GM12878 (cell line): ENCODE data around the gene RHEBL1. TPM values are rescaled to one million over a fixed set of nuclear protein-coding genes. Genes with fewer than 3 reads are reported as not detected.

Experiments used
- ATAC-seq: fragments of 200-7000 bp; cut with Tn5 transposase; 3 replicates; pipeline ENCODE4 v1.9.1; 2020; ENCODE audit warnings: mild to moderate bottlenecking, moderate library complexity
- BruUV-seq: library from RNA; stranded (reverse); fragments of 400-500 nt; replicated peaks from 2 replicates; lab custom pipeline; 2021; lab: Mats Ljungman, UMichigan
- CTCF ChIA-PET: fragments of 300-600 bp; sonication (Branson Sonifier 250); formaldehyde crosslinking; extraction: SDS; loops from one replicate; lab custom pipeline; 2021; ENCODE audit warnings: inconsistent platforms; lab: Yijun Ruan, JAX
- POLR2A ChIA-PET: fragments of 350-600 bp; formaldehyde crosslinking; extraction: SDS; loops from one replicate; lab custom pipeline; 2021; ENCODE audit warnings: inconsistent platforms; lab: Charles Lee
- RAD21 ChIA-PET: fragments of 300-600 bp; sonication (Branson Sonifier 250); formaldehyde crosslinking; loops from one replicate; lab custom pipeline; 2023; ENCODE audit warnings: antibody characterized with exemption; ENCODE audit not compliant: unreplicated experiment; lab: Charles Lee
- SMC1A ChIA-PET: fragments of 300-600 bp; sonication (Branson Sonifier 250); formaldehyde crosslinking; loops from one replicate; lab custom pipeline; 2023; ENCODE audit not compliant: unreplicated experiment, uncharacterized antibody; lab: Charles Lee
- DNase-seq: peaks from one replicate; pipeline ENCODE4 v3.0.0-alpha.2; 2011; ENCODE audit warnings: low read depth, low spot score
- FAIRE-seq: peaks from 3 replicates; lab custom pipeline; 2011; peaks lifted over from hg19 to GRCh38; lab: Jason Lieb, UNC
- H2AFZ ChIP-seq: 2 replicates; pipeline ENCODE4 v1.6.0; 2011; ENCODE audit warnings: low read depth, low read length, control low read depth; ENCODE audit not compliant: control insufficient read depth
- H3K27ac ChIP-seq: 2 replicates; pipeline ENCODE4 v1.5.1; 2011; ENCODE audit warnings: control low read depth; ENCODE audit not compliant: control insufficient read depth, insufficient read depth
- H3K27me3 ChIP-seq, 2 experiments: replicated peaks in 1 of 2; 2 replicates each; pipeline versions ENCODE4 v1.6.0 to v1.6.1; 2011; ENCODE audit warnings: low read length in 1 of 2; ENCODE audit not compliant: control insufficient read depth in 2 of 2, insufficient read depth in 2 of 2
- H3K36me3 ChIP-seq, 2 experiments: 2 replicates each; pipeline ENCODE4 v1.5.1; 2011; ENCODE audit warnings: low read length in 1 of 2; ENCODE audit not compliant: control insufficient read depth in 2 of 2, insufficient read depth in 2 of 2
- H3K4me1 ChIP-seq: 2 replicates; pipeline ENCODE4 v1.6.1; 2011; ENCODE audit warnings: mild to moderate bottlenecking, low read length, moderate library complexity, mixed read lengths; ENCODE audit not compliant: control insufficient read depth, insufficient read depth
- H3K4me2 ChIP-seq: 2 replicates; pipeline ENCODE4 v1.6.0; 2011; ENCODE audit warnings: control low read depth; ENCODE audit not compliant: control insufficient read depth, insufficient read depth
- H3K4me3 ChIP-seq: fragments of 200-600 bp; sonication (generic); 2 replicates; pipeline ENCODE4 v1.5.1; 2016
- H3K79me2 ChIP-seq: 2 replicates; pipeline ENCODE4 v1.6.0; 2011; ENCODE audit warnings: low read length; ENCODE audit not compliant: control insufficient read depth, insufficient read depth
- H3K9ac ChIP-seq: 2 replicates; pipeline ENCODE4 v1.8.0; 2011; ENCODE audit warnings: low read length, control low read depth, mixed read lengths; ENCODE audit not compliant: control insufficient read depth, insufficient read depth
- H3K9me3 ChIP-seq: replicated peaks from 3 replicates; pipeline ENCODE4 v1.5.1; 2011; ENCODE audit warnings: mild to moderate bottlenecking, low read length; ENCODE audit not compliant: control insufficient read depth, insufficient read depth
- H4K20me1 ChIP-seq: 2 replicates; pipeline ENCODE4 v1.6.0; 2011; ENCODE audit not compliant: control insufficient read depth, insufficient read depth
- ASH2L ChIP-seq: fragments of 300-600, 200-600 bp; sonication (generic); IDR thresholded peaks from 2 replicates; pipeline ENCODE4 v1.6.1; 2017; ENCODE audit warnings: low read depth, mild to moderate bottlenecking, borderline replicate concordance
- CBX3 ChIP-seq: fragments of 200-600 bp; sonication (generic); IDR thresholded peaks from 2 replicates; pipeline ENCODE4 v1.6.1; 2016; ENCODE audit warnings: low read depth, borderline replicate concordance
- CEBPB ChIP-seq, 2 experiments: fragments of 150-350 bp in 1 of 2; IDR thresholded peaks; 2 replicates each; pipeline ENCODE4 v1.6.1; 2012 to 2014; ENCODE audit warnings: low read depth in 2 of 2, low read length in 2 of 2, borderline replicate concordance in 1 of 2, inconsistent platforms in 1 of 2
- HDAC6 ChIP-seq: fragments of 200-600 bp; sonication (generic); IDR thresholded peaks from one replicate; pipeline ENCODE4 v1.8.0; 2017; ENCODE audit warnings: antibody characterized with exemption; ENCODE audit not compliant: unreplicated experiment
- IKZF2 ChIP-seq, 2 experiments: fragments of 450-650 bp; IDR thresholded peaks; 2 replicates each; pipeline ENCODE4 v1.6.1; 2017; ENCODE audit warnings: mild to moderate bottlenecking in 2 of 2, moderate library complexity in 2 of 2
- IRF4 ChIP-seq: IDR thresholded peaks from 2 replicates; pipeline ENCODE4 v1.6.1; 2011; ENCODE audit warnings: low read depth, low read length
- KDM1A ChIP-seq: fragments of 200-600 bp; sonication (generic); IDR thresholded peaks from 2 replicates; pipeline ENCODE4 v1.6.1; 2016; ENCODE audit warnings: borderline replicate concordance
- MTA2 ChIP-seq: fragments of 450-650 bp; IDR thresholded peaks from 2 replicates; pipeline ENCODE4 v1.6.1; 2016; ENCODE audit warnings: low read depth, mild to moderate bottlenecking, moderate library complexity
- MTA3 ChIP-seq: IDR thresholded peaks from 2 replicates; pipeline ENCODE4 v1.6.1; 2012; ENCODE audit warnings: low read length, inconsistent platforms, borderline replicate concordance
- NFYA ChIP-seq: IDR thresholded peaks from 2 replicates; pipeline ENCODE4 v1.6.1; 2011; ENCODE audit warnings: low read depth, mild to moderate bottlenecking, low read length, improper control_type of control experiment, borderline replicate concordance
- SREBF1 ChIP-seq: IDR thresholded peaks from 2 replicates; pipeline ENCODE4 v1.6.1; 2012; ENCODE audit warnings: mild to moderate bottlenecking, low read length
- SRF ChIP-seq, 2 experiments: IDR thresholded peaks; 2 replicates each; pipeline ENCODE4 v1.6.1; 2011; ENCODE audit warnings: low read depth in 2 of 2, low read length in 2 of 2, mild to moderate bottlenecking in 1 of 2, moderate library complexity in 1 of 2
- WGBS: methylation state at CpG from one replicate; pipeline ENCODE4 v1.1.6; 2016; ENCODE audit warnings: low lambda C conversion rate; ENCODE audit not compliant: insufficient replicate concordance, insufficient coverage; ENCODE audit errors: missing lambda C conversion rate; 5-methylcytosine and 5-hydroxymethylcytosine counted together
- in situ Hi-C: fragments of 300-500 bp; cut with MboI; formaldehyde crosslinking; loops from 9 replicates; pipeline ENCODE4 v1.14.3; 2018; ENCODE audit warnings: mixed read lengths
- intact Hi-C: fragments of 100-400 bp; cut with micrococcal nuclease; formaldehyde crosslinking; loops from one replicate; pipeline ENCODE4 v1.14.2; 2022; ENCODE audit not compliant: unreplicated experiment
- polyA plus RNA-seq, 11 experiments: library from polyadenylated mRNA; depleted of rRNA in 4 of 11; unstranded in 6 of 11; stranded (reverse) in 5 of 11; fragments of >200 nt; fragmentation: Nextera tagmentation in 4 of 11; fragmentation: Illumina TruSeq in 1 of 11; extraction: Ambion mirVana in 4 of 11; extraction: Trizol in 1 of 11; gene quantifications; 1 replicate in 1 of 11; 2 replicates in 10 of 11; pipeline versions ENCODE4 v1.2.1 to v1.2.3, GENCODE V29; 2011 to 2016; ENCODE audit warnings: inconsistent platforms in 2 of 11, missing spikeins in 2 of 11, low read depth in 1 of 11
- total RNA-seq, 4 experiments: library from RNA; depleted of rRNA in 3 of 4; stranded (reverse); fragments of >200 nt in 3 of 4; fragmentation: Illumina TruSeq in 1 of 4; extraction: Trizol in 1 of 4; gene quantifications; 2 replicates each; pipeline versions ENCODE4 v1.2.1 to v1.2.3, GENCODE V29; 2013 to 2021
- TF ChIP-seq, protein P1 (sequence below): fragments of 450-650 bp; IDR thresholded peaks from 2 replicates; pipeline ENCODE4 v1.6.1; 2017; ENCODE audit warnings: low read depth, mild to moderate bottlenecking, moderate library complexity
- TF ChIP-seq, protein P2 (sequence below): fragments of 150-350 bp; IDR thresholded peaks from 2 replicates; pipeline ENCODE4 v1.6.1; 2016; ENCODE audit warnings: low read depth, low read length
- TF ChIP-seq, protein P3 (sequence below): fragments of 450-650 bp; IDR thresholded peaks from 2 replicates; pipeline ENCODE4 v1.6.1; 2018; ENCODE audit warnings: borderline replicate concordance, mild to moderate bottlenecking; ENCODE audit not compliant: partially characterized antibody
- TF ChIP-seq, protein P4 (sequence below): IDR thresholded peaks from 2 replicates; pipeline ENCODE4 v1.6.1; 2011; ENCODE audit warnings: mild to moderate bottlenecking, low read depth, low read length, moderate library complexity; ENCODE audit not compliant: insufficient replicate concordance

Gene RHEBL1
- total and polyA plus RNA-seq, 10 of the 15 experiments (the other 5 are each of a cell fraction or from before 2014, with no cell fraction given), result 5.9 to 18.7 (median 12.0) TPM

DNA sequence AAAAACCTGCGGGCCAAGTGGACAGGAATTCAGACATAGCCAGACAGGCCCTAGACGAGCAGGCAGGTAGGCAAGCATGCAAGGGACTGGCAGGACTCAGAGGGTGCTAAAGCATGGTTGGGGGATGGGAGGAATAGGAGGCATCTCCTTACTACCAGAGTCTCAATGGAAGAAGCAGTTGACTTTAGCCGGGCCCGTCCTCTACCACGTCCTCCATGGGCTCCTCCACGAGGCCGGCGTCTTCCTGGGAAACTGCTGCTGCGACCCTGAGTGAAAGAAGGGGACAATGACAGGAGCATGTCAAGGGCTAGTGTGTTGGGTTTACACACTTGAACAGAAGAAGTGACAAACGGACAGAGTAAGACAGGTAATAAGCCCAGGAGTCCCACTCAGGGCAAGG lies 20.8 kb downstream of the RHEBL1 start:
- Histone ChIP-seq H4K20me1 (peaks cover 11% of the 10 kb centered on the region), H3K4me3 (no peak overlapping the region), H3K27ac (no peak overlapping the region), H3K36me3 (peaks cover 54 to 74% of the 10 kb centered on the region in 2 experiments), H3K79me2 (no peaks in the 10 kb centered on the region; the same call in none of the 2 replicates), H3K9me3 (no peaks in the 10 kb centered on the region), H2AFZ (no peak overlapping the region), H3K4me2 (no peak overlapping the region), H3K4me1 (no peaks in the 10 kb centered on the region), H3K27me3 (no peaks in the 10 kb centered on the region), H3K9ac (no peak overlapping the region)
- CTCF ChIA-PET, result interaction anchor here (1.2 to 1.7 kb wide), 3 partner anchors 11 to 56 kb away, joined by 4 to 6 read pairs (median 4); no protein-coding TSS in a partner anchor
- ATAC-seq (no peak), DNase-seq (no peak), FAIRE-seq (no peak)
- RAD21 ChIA-PET, result interaction anchor here (1.0 kb wide), 1 partner anchor 14 kb away, joined by 3 read pairs; no protein-coding TSS in a partner anchor
- 83% methylated on average over 10 of the region's 10 CpGs for WGBS
- intact Hi-C loops (no loop called here), in situ Hi-C loops (no loop called here)
- POLR2A ChIA-PET, result interaction anchor here (0.6 kb wide), 1 partner anchor 21 kb away, joined by 3 read pairs; the partner anchor contains the start of gene RHEBL1
- SMC1A ChIA-PET, result interaction anchor here (1.2 kb wide), 1 partner anchor 52 kb away, joined by 6 read pairs; no protein-coding TSS in a partner anchor
- no TSS peak for BruUV-seq
- TF ChIP-seq IKZF2 (IDR thresholded peaks at IDR 0.05), result no peak
- TF ChIP-seq, protein P1, sequence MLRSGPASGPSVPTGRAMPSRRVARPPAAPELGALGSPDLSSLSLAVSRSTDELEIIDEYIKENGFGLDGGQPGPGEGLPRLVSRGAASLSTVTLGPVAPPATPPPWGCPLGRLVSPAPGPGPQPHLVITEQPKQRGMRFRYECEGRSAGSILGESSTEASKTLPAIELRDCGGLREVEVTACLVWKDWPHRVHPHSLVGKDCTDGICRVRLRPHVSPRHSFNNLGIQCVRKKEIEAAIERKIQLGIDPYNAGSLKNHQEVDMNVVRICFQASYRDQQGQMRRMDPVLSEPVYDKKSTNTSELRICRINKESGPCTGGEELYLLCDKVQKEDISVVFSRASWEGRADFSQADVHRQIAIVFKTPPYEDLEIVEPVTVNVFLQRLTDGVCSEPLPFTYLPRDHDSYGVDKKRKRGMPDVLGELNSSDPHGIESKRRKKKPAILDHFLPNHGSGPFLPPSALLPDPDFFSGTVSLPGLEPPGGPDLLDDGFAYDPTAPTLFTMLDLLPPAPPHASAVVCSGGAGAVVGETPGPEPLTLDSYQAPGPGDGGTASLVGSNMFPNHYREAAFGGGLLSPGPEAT, result no peak
- TF ChIP-seq SRF (IDR thresholded peaks at IDR 0.05; ENCODE audit: low read depth in 2 of 2, low read length in 2 of 2), result no peak
- TF ChIP-seq, protein P2, sequence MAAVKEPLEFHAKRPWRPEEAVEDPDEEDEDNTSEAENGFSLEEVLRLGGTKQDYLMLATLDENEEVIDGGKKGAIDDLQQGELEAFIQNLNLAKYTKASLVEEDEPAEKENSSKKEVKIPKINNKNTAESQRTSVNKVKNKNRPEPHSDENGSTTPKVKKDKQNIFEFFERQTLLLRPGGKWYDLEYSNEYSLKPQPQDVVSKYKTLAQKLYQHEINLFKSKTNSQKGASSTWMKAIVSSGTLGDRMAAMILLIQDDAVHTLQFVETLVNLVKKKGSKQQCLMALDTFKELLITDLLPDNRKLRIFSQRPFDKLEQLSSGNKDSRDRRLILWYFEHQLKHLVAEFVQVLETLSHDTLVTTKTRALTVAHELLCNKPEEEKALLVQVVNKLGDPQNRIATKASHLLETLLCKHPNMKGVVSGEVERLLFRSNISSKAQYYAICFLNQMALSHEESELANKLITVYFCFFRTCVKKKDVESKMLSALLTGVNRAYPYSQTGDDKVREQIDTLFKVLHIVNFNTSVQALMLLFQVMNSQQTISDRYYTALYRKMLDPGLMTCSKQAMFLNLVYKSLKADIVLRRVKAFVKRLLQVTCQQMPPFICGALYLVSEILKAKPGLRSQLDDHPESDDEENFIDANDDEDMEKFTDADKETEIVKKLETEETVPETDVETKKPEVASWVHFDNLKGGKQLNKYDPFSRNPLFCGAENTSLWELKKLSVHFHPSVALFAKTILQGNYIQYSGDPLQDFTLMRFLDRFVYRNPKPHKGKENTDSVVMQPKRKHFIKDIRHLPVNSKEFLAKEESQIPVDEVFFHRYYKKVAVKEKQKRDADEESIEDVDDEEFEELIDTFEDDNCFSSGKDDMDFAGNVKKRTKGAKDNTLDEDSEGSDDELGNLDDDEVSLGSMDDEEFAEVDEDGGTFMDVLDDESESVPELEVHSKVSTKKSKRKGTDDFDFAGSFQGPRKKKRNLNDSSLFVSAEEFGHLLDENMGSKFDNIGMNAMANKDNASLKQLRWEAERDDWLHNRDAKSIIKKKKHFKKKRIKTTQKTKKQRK, result no peak
- TF ChIP-seq KDM1A, result no peak
- TF ChIP-seq CBX3, result no peak
- TF ChIP-seq CEBPB (IDR thresholded peaks at IDR 0.05; ENCODE audit: borderline replicate concordance in 1 of 2, low read depth in 2 of 2, low read length in 2 of 2), result no peak
- no peak for TF ChIP-seq IRF4
- TF ChIP-seq, protein P3, sequence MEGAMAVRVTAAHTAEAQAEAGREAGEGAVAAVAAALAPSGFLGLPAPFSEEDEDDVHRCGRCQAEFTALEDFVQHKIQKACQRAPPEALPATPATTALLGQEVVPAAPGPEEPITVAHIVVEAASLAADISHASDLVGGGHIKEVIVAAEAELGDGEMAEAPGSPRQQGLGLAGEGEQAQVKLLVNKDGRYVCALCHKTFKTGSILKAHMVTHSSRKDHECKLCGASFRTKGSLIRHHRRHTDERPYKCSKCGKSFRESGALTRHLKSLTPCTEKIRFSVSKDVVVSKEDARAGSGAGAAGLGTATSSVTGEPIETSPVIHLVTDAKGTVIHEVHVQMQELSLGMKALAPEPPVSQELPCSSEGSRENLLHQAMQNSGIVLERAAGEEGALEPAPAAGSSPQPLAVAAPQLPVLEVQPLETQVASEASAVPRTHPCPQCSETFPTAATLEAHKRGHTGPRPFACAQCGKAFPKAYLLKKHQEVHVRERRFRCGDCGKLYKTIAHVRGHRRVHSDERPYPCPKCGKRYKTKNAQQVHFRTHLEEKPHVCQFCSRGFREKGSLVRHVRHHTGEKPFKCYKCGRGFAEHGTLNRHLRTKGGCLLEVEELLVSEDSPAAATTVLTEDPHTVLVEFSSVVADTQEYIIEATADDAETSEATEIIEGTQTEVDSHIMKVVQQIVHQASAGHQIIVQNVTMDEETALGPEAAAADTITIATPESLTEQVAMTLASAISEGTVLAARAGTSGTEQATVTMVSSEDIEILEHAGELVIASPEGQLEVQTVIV, result no peak
- no peak for TF ChIP-seq NFYA
- TF ChIP-seq SREBF1, result no peak
- no peak for TF ChIP-seq MTA2
- no peak for TF ChIP-seq ASH2L
- no peak for TF ChIP-seq HDAC6
- TF ChIP-seq, protein P4, sequence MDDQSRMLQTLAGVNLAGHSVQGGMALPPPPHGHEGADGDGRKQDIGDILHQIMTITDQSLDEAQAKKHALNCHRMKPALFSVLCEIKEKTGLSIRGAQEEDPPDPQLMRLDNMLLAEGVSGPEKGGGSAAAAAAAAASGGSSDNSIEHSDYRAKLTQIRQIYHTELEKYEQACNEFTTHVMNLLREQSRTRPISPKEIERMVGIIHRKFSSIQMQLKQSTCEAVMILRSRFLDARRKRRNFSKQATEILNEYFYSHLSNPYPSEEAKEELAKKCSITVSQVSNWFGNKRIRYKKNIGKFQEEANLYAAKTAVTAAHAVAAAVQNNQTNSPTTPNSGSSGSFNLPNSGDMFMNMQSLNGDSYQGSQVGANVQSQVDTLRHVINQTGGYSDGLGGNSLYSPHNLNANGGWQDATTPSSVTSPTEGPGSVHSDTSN, result no peak
- TF ChIP-seq MTA3, result no peak
